Right ventricle myocardium superior (tissue), 1 donor: ENCODE measurements around the gene OCIAD2. TPM values are rescaled to one million over a fixed set of nuclear protein-coding genes. Genes with fewer than 3 reads are reported as not detected.
"Not testable (repeated sequence)": the region's sequence is repeated elsewhere in the genome, so short reads cannot be mapped to it uniquely, and the experiment has no call there.

Experiments
- ATAC-seq: fragments of 200-7000 bp; cut with Tn5 transposase; one replicate; pipeline ENCODE4 v1.9.1; 2020; ENCODE audit warnings: mild to moderate bottlenecking; ENCODE audit not compliant: poor library complexity
- DNase-seq: peaks from one replicate; pipeline ENCODE4 v3.0.0-alpha.2; 2020
- intact Hi-C: fragments of 100-400 bp; cut with DNase I; formaldehyde crosslinking; loops from one replicate; pipeline ENCODE4 v1.11.2; 2022
- long read RNA-seq: library from polyadenylated mRNA; unstranded; transcript quantifications from one replicate; pipeline ENCODE4 v2.0.0, GENCODE V29; 2021
- total RNA-seq: library from RNA; stranded (reverse); fragmentation: NEBNext Ultra II Directional; extraction: Animal tissue kit (Norgen Biotek cat#: 25700); gene quantifications from one replicate; pipeline ENCODE4 v1.2.1, GENCODE V29; 2021
- donor health status: DM: no; HTN: yes; CAD: no; lungs with severe emphysema.

OCIAD2 gene
- total RNA-seq = 16.6 TPM
- long read RNA-seq, transcript OCIAD2-205 (7 exons, 1,163 nt) = major isoform, 11 of 13 reads
- long read RNA-seq, partial matches to known transcripts = 0 of 13 reads
- long read RNA-seq, other reads (novel, unspliced or antisense) = 1 of 13 reads

DNA sequence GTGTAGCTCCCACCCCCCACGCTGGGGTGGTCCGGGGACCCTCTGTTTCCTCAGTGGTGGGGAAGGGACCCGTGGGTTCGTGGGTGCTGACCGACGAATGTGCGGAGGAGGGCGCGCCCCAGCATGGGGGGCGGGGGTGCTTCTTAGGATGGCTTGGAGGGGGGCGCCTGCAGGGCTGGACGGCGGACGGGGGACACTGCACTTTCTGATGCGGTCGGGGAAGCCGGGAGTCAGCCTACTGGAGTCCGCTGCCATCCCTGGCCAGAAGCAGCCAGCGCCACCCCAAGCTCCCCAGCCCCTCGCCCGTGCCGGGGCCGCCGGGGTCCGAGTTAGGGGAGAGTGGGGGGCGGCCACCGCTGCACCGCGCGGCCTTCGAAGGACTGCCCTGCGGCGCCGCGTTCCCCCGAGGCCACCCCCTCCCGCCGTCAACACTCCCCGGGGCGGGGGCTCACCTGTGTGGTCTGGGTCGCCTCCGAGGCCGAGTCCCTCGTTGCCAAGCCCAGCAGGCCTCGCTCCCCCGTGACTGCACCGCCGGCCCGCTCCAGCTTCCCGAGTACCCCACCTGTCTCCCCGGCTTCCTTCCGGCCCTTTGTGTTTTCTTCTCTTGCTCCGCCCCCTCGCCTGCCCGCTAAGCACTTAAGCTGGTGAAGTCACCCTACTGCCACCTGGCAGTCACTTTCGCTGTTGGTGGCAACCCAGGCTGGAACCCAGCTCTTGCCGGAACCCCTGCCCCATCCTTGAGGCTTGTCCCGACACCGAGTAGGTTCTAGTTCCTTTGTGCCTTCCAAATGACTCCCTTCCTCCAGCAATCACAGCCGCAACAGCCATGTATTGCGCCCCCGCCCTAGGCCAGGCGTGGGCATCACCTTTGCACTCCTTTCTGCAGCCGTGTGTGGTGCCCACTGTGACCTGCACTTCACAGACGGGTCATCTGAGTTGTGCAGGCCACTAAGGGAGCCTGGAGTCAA is at the start of gene OCIAD2:
Gene OCIAD2 (minus strand): TSS at position 569 of the 968 bp plus-strand sequence. CDS start 2,225 bp downstream, outside the sequence.
- intact Hi-C loops = no loop called here

DNA sequence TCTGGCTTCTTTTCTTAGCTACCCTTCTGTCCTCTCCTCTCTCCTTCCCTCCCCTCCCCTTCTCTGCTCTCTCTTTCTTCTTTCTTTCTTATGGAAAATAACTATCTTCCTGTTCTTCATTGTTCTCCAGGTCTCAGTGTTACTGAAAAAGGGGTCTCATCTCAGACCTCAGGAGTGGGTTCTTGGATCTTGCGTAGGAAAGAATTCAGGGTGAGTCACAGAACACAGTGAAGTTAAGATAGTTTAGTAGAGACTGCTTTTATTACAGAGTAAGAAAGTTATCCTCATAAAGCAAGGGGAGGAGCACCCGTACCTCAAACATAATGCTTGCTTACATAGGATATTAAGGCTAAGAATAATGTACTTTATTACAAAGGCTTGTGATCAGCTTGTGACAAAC is 47.7 kb upstream of the OCIAD2 start:
- intact Hi-C loops = no loop called here
- DNase-seq (no peak), ATAC-seq (no peak)

More for the DNA sequence above, at the start of gene OCIAD2:
- DNase-seq = peak; percentile 70
- peak; percentile 92 for ATAC-seq

DNA sequence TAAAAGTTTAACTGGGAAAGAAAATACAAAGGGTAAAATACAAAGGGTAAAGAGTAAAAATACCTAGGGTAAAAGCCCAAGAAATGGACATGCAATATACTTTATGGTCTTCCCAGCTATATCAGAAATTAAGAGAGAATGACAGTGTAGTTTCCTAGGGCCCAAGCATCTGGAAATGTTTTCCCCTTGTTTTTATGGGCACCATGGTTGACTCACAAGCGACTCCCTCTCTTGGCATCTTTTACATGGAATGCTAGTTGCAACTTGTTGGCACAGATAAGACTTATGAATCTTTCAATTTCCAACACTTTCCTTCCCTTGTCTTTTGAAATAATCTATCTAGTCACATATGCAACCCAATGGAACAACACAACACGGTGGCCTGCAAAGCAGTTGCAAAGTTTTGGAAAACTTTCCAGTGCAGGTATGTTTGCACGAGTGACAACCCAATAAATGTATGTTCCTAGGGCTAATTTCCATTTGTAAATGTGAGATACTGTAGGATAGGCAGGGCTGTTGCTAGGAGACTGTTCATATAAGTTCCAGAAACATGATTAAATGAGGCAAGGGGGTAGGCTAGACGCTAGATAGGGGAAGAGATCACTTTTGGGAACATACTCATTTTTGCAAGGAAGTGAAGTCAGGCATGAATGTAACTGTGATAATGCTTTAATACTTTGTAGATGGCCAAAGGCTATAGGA is 43.1 kb upstream of the OCIAD2 start:
- intact Hi-C loops = no loop called here
- ATAC-seq = no peak
- no peak for DNase-seq

- DNase-seq (no peak), ATAC-seq (no peak)
- intact Hi-C loops = no loop called here
These were observed 42.5 kb upstream of the OCIAD2 start for GRCh38 chr4:48949086-48949485.

DNA sequence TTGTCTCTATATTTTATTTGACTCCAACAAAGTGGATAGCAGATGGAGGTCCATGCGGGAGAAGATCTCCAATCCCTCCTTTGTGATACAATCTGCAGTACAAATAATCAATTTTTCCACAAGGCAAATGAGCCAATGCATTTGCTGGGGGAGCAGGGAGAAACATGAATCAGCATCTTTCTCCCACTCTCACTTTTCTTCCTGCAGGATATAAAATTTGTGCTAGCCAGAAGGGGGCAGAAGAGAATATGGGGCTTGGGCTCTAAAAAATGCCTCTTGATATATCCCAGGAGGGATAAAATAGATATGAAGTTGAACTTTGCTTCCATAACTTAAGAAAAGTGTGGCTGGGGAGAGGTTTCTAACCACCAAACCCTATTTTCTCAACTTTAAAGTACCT is 41.2 kb upstream of the OCIAD2 start:
- ATAC-seq (no peak), DNase-seq (no peak)
- intact Hi-C loops = no loop called here

DNA sequence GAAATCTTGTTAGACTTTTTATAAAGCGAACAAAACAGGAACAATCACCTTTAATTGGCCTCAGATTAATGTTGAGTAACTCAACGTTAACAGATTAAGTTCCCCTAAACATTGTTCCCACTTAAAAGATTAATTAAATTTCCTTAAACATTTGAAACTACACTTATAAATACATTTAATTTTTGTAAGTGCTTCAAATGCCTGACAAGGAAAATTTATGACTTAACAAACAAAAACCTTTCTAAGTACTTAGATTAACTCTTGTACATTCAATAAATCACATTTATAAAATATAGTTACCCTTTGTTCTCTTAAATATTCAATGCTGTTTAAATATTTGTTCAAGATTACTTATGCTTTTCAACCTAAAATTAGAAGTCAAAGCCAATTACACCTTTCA is 39.4 kb upstream of the OCIAD2 start:
- intact Hi-C loops = no loop called here
- no peak for ATAC-seq
- DNase-seq = no peak

GRCh38 chr4:48944756-48945241 is 38.2 kb upstream of the OCIAD2 start:
- ATAC-seq (no peak), DNase-seq (no peak)
- intact Hi-C loops = no loop called here

GRCh38 chr4:48944252-48944651 is 37.7 kb upstream of the OCIAD2 start:
- intact Hi-C loops = no loop called here
- no peak for ATAC-seq
- DNase-seq = no peak

GRCh38 chr4:48943387-48943786 is 36.8 kb upstream of the OCIAD2 start:
- intact Hi-C loops = no loop called here
- ATAC-seq (no peak), DNase-seq (no peak)

DNA sequence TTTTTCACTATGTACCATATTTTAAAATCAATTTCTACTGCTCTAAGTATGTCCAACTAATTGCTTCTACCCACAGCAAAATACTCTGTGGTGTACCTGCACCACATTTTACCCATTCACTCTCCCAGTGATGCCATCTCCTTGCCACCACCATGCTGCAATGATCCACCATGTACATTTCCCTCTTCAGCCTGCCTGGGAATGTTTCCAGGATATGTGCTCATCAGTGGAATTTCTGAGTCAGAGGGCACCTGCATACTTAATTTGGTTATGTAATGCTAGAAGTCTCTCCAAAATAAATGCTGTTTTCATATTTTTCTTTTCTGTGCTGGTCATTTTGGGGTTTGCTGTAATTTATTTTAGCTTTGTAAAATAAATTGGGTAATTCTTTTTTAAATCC is 33.2 kb upstream of the OCIAD2 start:
- no peak for ATAC-seq
- intact Hi-C loops = no loop called here
- no peak for DNase-seq

- DNase-seq = no peak
- no peak for ATAC-seq
- intact Hi-C loops = no loop called here
These were observed 32.3 kb upstream of the OCIAD2 start for GRCh38 chr4:48938831-48939230.

GRCh38 chr4:48937033-48937432 is 30.5 kb upstream of the OCIAD2 start:
- DNase-seq (no peak), ATAC-seq (no peak)
- intact Hi-C loops = no loop called here

DNA sequence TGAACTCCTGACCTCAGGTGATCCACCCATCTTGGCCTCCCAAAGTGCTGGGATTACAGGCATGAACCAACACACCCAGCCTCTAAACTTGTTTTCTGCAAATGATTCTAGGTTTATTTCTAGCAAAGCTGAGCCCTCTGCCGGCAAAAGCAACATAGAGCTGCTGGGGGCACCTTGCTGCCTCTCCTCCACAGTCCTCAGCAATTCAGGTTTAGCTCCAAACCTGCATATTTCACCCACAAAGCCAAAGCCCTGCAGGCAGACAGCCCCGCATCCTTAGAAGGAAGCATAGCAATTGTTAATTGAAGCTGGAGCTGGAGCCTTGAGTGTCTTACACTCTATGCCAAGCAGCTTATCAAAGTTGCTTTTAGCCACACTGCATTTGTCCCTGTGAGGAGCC is 24.9 kb upstream of the OCIAD2 start:
- ATAC-seq (no peak), DNase-seq (no peak)
- intact Hi-C loops = no loop called here

- no peak for DNase-seq
- no peak for ATAC-seq
- intact Hi-C loops = no loop called here
These were observed 24.1 kb upstream of the OCIAD2 start for GRCh38 chr4:48930654-48931053.

GRCh38 chr4:48924416-48924815 is 17.8 kb upstream of the OCIAD2 start:
- ATAC-seq (no peak), DNase-seq (no peak)
- intact Hi-C loops = no loop called here

DNA sequence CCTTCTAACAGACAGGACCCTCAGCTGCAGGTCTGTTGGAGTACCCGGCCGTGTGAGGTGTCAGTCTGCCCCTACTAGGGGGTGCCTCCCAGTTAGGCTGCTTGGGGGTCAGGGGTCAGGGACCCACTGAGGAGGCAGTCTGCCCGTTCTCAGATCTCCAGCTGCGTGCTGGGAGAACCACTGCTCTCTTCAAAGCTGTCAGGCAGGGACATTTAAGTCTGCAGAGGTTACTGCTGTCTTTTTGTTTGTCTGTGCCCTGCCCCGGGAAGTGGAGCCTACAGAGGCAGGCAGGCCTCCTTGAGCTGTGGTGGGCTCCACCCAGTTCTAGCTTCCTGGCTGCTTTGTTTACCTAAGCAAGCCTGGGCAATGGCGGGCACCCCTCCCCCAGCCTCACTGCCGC is 16.5 kb upstream of the OCIAD2 start:
- intact Hi-C loops, DNase-seq, ATAC-seq: not testable (repeated sequence)

GRCh38 chr4:48914311-48914710 is 7.7 kb upstream of the OCIAD2 start:
- DNase-seq = no peak
- intact Hi-C loops = no loop called here
- no peak for ATAC-seq

DNA sequence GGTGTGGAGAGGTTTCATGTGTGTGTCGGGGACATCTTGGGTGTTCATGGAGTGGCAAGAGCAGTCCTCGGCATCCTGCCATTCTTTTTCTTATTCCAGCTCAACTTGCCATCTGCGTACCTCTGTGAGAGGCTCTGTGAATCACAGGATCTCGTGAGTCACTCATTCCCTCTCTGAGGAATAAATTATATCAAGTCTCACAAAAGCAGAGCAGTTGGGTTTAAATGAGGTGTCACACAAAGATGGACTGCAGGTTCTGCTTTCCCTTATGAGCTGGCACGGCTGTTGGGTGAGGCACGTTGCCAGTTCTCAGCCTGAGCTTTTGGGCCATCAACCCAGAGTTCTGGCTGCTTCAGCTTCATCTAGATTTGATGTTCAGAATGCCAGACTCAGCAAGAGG is 6.8 kb upstream of the OCIAD2 start:
- DNase-seq (no peak), ATAC-seq (no peak)
- intact Hi-C loops = no loop called here

- intact Hi-C loops = no loop called here
- no peak for ATAC-seq
- DNase-seq = no peak
These were observed 5.8 kb upstream of the OCIAD2 start for GRCh38 chr4:48912349-48912748.

DNA sequence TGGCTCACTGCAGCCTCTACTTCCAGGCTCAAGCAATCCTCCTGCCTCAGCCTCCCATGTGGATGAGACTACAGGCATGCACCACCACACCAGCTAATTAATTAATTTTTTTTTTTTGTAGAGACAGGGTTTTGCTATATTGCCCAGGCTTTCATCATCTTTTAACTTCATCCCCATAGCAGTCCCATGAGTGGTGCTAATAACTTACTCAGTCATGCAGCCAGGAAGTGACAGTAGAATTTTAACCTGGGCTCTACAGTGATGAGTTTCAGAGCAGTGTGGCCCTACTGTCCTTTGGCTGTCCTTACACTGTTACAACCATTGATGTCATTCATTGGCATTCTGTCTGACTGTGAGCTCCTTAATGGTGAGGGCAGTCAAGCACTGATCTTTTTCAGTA is 3.9 kb upstream of the OCIAD2 start:
- DNase-seq (no peak), ATAC-seq (no peak)
- intact Hi-C loops = no loop called here
